Dendritic cell treated with granulocyte-macrophage colony-stimulating factor and Interleukin-4, amounts not matched to agents 40 ng/mL and 50 ng/mL, for 4 days (primary cell): Measurements from ENCODE around the gene LRRC7.

Experiments
- H3K27ac Mint-ChIP-seq: one replicate; pipeline ENCODE4 v1.8.0; 2022; ENCODE audit warnings: mild to moderate bottlenecking, mixed read lengths
- H3K27me3 Mint-ChIP-seq: one replicate; pipeline ENCODE4 v1.8.0; 2022; ENCODE audit warnings: mild to moderate bottlenecking, mixed read lengths
- H3K36me3 Mint-ChIP-seq: one replicate; pipeline ENCODE4 v1.8.0; 2022; ENCODE audit warnings: low read depth, mixed read lengths
- H3K4me1 Mint-ChIP-seq: one replicate; pipeline ENCODE4 v1.8.0; 2022; ENCODE audit warnings: low read depth, mixed read lengths
- H3K4me3 Mint-ChIP-seq: one replicate; pipeline ENCODE4 v1.8.0; 2022; ENCODE audit warnings: mild to moderate bottlenecking, moderate library complexity, mixed read lengths
- H3K9me3 Mint-ChIP-seq: one replicate; pipeline ENCODE4 v1.8.0; 2022; ENCODE audit warnings: mixed read lengths
- intact Hi-C: fragments of 100-400 bp; cut with micrococcal nuclease; formaldehyde crosslinking; loops from one replicate; pipeline ENCODE4 v1.15.0; 2022

Gene LRRC7

DNA sequence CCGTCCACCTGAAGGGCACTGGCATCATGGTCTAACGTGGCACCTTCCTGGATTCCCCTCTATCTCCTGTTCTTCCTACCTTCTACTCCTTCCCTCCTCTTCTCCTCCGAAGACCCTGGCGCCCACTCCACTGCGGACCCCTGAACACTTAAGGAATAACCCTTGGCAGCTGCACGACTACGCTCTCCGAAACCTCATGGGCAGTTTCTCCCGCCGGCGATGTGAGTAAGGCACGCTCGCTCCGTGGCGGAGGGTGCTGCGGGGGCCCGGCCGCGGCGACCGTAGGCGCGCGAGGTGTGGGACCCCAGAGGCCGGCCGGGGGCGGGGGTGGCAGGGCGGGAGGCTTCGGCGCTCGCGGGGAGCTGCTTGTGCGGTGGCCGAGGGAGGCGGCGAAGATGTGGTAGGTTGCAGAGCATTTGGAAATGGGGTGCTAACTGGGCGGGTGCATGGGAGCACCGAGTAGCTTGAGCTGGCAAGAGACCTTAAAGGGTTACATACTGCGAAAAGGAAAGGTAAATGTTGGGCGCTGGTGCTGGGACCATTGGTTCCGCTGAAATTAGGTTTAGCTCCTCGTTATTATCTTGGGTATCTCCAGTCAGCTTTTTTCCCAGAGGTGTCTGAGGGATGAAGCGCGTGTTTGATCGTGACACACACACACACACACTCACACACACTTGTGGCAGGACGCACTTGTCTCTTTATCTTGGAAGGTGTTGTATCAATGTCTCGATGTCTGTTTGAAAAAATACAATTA lies 876 bp downstream of the LRRC7 start:
- H3K4me1 Mint-ChIP-seq, result peaks cover 31% of the 10 kb centered on the region
- intact Hi-C loops, result no loop called here
- no peak overlapping the region for H3K27ac Mint-ChIP-seq
- H3K27me3 Mint-ChIP-seq, result peaks cover 51% of the 10 kb centered on the region
- H3K4me3 Mint-ChIP-seq, result peak overlapping the region; percentile 69
- no peaks in the 10 kb centered on the region for H3K36me3 Mint-ChIP-seq
- H3K9me3 Mint-ChIP-seq, result no peaks in the 10 kb centered on the region

DNA sequence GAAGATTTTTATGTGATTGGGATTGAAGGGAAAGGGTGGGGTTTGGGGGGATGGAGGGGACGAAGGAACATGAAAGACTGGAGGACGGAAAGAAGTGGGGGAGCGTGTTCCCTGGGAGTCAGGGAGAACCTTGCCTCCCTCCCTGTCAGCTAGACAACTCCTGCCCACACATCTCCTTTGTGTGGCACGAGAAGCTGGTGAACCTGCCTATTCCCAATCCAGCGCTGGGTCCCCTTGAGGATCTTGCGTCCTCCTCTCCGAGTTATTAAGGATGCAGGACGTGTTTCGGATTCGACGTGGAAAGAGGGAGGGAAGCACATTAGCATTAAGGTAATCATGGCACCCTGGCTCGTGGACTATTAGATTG lies 1.4 kb downstream of the LRRC7 start:
- intact Hi-C loops, result no loop called here
- H3K4me3 Mint-ChIP-seq, result peak overlapping the region; percentile 2
- H3K27me3 Mint-ChIP-seq, result peaks cover 54% of the 10 kb centered on the region

DNA sequence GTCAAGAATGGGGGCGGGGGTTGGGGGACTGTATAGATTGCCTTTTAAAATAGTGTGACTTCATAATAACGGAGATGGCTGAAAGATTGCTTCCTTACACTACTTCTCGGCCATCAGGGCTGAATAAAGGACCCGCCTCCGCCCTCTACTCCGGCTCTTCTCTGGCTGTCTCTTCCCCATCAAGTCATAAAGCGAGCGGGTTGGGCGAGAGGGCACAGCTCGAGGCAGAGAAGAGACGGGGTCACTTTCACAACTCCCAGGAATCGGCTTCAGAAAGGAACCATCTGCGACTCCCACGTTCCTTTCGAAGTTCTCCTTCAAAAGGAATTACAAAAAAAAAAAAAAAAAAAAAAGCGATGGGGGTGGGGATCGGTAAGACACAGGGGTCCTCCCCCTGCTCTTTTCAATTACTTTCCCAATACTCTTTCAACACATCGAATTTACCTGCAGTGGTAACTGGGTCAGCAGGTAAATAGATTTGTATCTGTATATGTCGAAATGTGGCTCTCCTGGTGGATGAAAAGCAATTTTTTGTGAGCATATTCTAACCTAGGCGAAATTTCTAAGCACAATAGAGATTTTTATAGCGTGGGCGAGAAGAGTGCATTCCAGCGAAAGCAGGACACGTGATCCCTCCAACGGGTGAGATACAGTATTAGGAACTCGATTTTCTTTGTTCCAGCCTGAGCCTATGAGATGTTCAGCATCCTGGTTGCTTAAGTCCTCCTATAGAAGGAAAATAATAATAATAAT lies 2.0 kb downstream of the LRRC7 start:
- Mint-ChIP-seq H3K4me3 (peak overlapping the region; percentile 4), H3K36me3 (no peaks in the 10 kb centered on the region), H3K27ac (no peak overlapping the region), H3K4me1 (peaks cover 31% of the 10 kb centered on the region), H3K9me3 (no peaks in the 10 kb centered on the region), H3K27me3 (peaks cover 52% of the 10 kb centered on the region)
- intact Hi-C loops, result no loop called here

More for the DNA sequence above, 1.4 kb downstream of the LRRC7 start:
- peaks cover 31% of the 10 kb centered on the region for H3K4me1 Mint-ChIP-seq
- H3K9me3 Mint-ChIP-seq, result no peaks in the 10 kb centered on the region
- H3K27ac Mint-ChIP-seq, result no peak overlapping the region
- no peaks in the 10 kb centered on the region for H3K36me3 Mint-ChIP-seq

DNA sequence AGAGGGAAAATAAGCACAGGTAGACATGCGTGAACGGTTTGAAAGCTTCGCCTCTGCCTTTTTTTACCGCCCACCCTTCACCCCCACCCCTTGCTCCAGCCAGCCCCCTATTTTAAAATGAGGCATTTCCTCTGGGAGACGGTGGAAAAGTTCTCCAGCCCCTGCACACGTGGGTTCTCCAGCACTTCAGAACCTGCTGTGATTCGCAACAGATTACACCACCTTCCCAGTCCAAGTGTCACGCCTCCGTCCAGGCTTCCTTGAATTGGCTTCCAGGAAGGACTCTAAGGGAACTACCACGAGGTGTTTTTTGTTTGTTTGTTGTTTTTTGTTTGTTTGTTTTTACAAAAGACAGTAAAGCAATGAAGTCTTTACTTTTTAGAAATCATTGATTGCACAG lies 2.6 kb downstream of the LRRC7 start:
- Mint-ChIP-seq H3K27ac (no peak overlapping the region), H3K4me3 (no peak overlapping the region), H3K27me3 (peaks cover 52% of the 10 kb centered on the region), H3K4me1 (peaks cover 31% of the 10 kb centered on the region), H3K36me3 (no peaks in the 10 kb centered on the region), H3K9me3 (no peaks in the 10 kb centered on the region)
- intact Hi-C loops, result no loop called here

DNA sequence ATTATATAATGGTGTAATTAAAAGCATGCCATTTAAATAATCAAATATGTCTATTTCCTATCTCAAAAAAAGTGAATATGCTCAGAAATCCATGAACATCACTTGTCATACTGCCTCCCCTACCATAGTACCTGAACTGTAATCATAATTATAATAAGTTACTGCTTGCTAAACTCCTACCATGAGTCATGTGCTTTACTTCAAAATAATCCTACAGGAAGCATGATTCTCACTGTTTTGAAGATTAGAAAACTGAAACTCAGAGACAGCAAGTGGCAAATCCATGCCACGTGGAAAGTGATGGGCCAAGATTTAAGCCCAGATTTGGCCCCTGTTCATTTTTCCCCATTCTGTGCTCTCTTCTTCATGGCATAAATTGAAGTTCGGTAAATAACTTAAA lies 5.2 kb downstream of the LRRC7 start:
- H3K27ac Mint-ChIP-seq, result no peak overlapping the region
- H3K36me3 Mint-ChIP-seq, result no peaks in the 10 kb centered on the region
- H3K4me1 Mint-ChIP-seq, result peaks cover 17% of the 10 kb centered on the region
- intact Hi-C loops, result no loop called here
- peaks cover 31% of the 10 kb centered on the region for H3K27me3 Mint-ChIP-seq
- no peaks in the 10 kb centered on the region for H3K9me3 Mint-ChIP-seq
- no peak overlapping the region for H3K4me3 Mint-ChIP-seq

DNA sequence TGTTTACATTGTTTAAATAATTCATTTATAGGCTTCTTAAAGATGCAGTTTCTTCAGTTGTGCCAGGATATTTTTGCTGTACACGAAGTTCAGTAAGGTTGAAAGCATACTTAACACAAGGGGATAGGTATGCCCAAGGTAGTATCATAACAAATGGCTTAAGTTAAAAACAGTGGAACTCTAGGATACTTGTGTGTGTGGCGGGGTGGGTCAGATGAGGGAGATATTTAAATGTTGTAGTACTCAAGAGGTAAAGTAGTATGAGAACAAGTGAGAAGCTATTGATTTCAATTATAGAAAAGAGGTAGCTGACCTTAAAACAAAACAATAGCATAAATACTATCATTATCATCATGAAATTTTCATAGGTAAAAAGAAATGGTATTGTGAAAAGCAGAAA lies 6.2 kb downstream of the LRRC7 start:
- Mint-ChIP-seq H3K4me3 (no peak overlapping the region), H3K27me3 (peaks cover 22% of the 10 kb centered on the region), H3K36me3 (no peaks in the 10 kb centered on the region), H3K4me1 (peaks cover 9% of the 10 kb centered on the region), H3K9me3 (no peaks in the 10 kb centered on the region), H3K27ac (no peak overlapping the region)
- intact Hi-C loops, result no loop called here

DNA sequence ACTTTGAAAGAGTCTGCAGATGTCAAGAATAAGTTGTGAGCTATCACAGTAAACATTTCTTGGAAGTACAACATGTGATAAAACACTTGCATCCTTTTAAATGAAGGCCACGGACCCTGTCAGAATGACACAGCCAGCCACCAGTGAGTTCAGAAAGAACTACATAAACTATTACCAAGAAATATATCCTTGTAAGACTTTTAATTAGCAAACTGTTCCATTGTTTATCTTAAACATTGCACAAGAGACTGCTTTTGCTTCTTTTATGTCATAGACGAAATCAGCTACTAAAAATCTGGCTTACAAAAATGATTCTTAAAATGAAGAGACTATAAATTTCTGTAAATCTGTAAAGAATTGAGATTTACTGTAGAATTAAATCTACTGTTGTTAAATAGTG lies 17.9 kb downstream of the LRRC7 start:
- H3K27me3 Mint-ChIP-seq, result no peaks in the 10 kb centered on the region
- H3K27ac Mint-ChIP-seq, result no peak overlapping the region
- no peaks in the 10 kb centered on the region for H3K9me3 Mint-ChIP-seq
- intact Hi-C loops, result no loop called here
- H3K4me1 Mint-ChIP-seq, result no peaks in the 10 kb centered on the region
- no peak overlapping the region for H3K4me3 Mint-ChIP-seq
- no peaks in the 10 kb centered on the region for H3K36me3 Mint-ChIP-seq

DNA sequence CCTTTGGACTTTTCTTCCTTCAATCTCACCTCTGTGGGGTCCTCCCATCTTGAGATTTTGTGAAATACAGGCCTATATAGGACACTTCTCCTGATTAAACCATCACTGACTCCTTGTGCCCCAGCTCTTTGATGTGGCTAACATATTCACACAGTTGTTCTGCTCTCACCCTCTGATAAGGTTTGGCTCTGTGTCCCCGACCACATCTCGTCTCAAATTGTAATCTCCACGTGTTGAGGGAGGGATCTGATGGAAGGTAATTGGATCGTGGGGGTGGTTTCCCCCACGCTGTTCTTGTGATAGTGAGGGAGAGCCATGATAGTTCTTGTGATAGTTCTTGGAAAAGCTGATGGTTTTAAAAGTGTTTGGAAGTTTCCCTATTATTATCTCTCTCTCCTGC lies 19.7 kb downstream of the LRRC7 start:
- intact Hi-C loops, result no loop called here
- no peaks in the 10 kb centered on the region for H3K9me3 Mint-ChIP-seq
- no peaks in the 10 kb centered on the region for H3K27me3 Mint-ChIP-seq
- no peak overlapping the region for H3K27ac Mint-ChIP-seq
- H3K36me3 Mint-ChIP-seq, result no peaks in the 10 kb centered on the region
- no peaks in the 10 kb centered on the region for H3K4me1 Mint-ChIP-seq
- H3K4me3 Mint-ChIP-seq, result no peak overlapping the region

DNA sequence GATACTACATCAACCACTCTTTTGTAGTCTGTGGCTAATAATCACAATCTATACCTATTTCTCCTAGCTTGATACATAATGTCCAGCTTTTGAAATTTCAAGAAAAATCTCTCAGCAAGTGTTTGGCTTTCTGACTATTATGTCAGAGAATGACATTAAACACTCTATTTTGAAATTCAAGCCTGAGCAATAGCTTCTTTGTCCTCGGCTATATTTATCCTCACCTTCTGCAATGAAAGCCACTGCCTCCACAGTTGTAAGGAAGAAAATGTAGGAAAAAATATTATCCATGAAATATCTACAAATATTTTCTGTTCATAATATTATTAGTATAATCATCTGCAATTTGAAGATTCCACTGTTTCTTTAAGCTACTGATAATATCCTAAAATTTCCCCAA lies 22.1 kb downstream of the LRRC7 start:
- Mint-ChIP-seq H3K36me3 (no peaks in the 10 kb centered on the region), H3K27me3 (no peaks in the 10 kb centered on the region), H3K4me3 (no peak overlapping the region), H3K27ac (no peak overlapping the region), H3K4me1 (no peaks in the 10 kb centered on the region), H3K9me3 (no peaks in the 10 kb centered on the region)
- intact Hi-C loops, result loop anchor here (2.0 kb wide), 1 partner anchor 49 kb away; no protein-coding TSS in a partner anchor

DNA sequence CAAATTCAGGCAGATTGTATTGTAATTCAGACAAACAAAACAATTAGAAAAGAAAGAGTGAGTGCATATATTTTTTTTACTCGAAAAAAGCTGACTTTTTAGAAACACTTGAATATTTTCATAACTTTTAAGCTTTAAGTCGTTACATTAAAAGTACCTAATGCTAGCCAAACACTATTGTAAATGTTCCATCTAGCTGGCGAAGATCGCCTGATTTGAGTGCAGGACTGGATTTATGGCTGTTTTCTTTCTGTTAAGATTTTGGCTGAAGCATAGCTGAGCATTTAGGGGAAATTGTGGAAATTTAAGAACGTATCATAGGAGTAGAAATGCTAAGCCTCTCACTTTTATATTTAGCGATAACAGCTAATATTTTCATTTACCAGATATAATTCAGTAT lies 24.6 kb downstream of the LRRC7 start:
- no peak overlapping the region for H3K27ac Mint-ChIP-seq
- no peaks in the 10 kb centered on the region for H3K4me1 Mint-ChIP-seq
- H3K4me3 Mint-ChIP-seq, result no peak overlapping the region
- intact Hi-C loops, result no loop called here
- H3K9me3 Mint-ChIP-seq, result no peaks in the 10 kb centered on the region
- no peaks in the 10 kb centered on the region for H3K36me3 Mint-ChIP-seq
- H3K27me3 Mint-ChIP-seq, result no peaks in the 10 kb centered on the region

DNA sequence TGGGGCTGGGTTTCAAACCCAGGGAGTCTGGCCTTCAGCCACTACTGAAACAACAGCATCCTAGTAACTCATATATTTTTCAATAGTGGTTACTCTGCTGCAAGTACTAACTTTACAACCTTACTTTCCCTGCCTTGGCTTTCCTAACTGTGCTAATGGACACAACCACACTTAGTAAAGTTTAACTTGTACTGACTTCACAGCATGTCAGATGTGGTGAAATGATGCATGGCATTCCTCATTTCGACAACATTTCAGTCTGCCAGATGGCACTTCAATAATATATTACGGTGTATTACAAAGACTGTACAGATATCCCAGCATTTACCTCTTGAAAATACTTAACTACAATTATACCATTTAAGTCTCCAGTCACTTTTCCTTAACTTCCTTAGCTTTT lies 27.8 kb downstream of the LRRC7 start:
- H3K27me3 Mint-ChIP-seq, result no peaks in the 10 kb centered on the region
- intact Hi-C loops, result no loop called here
- no peaks in the 10 kb centered on the region for H3K9me3 Mint-ChIP-seq
- no peaks in the 10 kb centered on the region for H3K4me1 Mint-ChIP-seq
- no peak overlapping the region for H3K27ac Mint-ChIP-seq
- no peak overlapping the region for H3K4me3 Mint-ChIP-seq
- no peaks in the 10 kb centered on the region for H3K36me3 Mint-ChIP-seq

DNA sequence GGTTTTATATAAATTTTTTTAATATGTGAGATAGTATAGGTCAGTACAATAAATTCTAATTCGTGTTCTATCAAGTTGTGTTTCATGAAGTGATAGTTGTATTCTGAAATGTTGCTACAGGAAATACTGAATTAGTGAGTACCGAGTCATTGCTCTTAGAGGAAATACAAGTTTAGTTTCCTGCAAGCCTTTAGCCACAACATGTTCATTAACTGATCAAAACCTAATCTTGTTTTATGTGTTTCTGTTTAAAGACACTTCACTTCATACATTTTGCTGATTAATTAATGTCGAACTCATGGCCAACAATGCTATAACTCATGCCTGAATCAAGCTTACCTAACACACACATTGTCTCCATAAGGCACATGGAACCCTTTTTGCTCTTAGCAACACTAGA lies 43.6 kb downstream of the LRRC7 start:
- Mint-ChIP-seq H3K27me3 (no peaks in the 10 kb centered on the region), H3K4me1 (no peaks in the 10 kb centered on the region), H3K27ac (no peak overlapping the region), H3K4me3 (no peak overlapping the region), H3K9me3 (peaks cover 9% of the 10 kb centered on the region), H3K36me3 (no peaks in the 10 kb centered on the region)
- intact Hi-C loops, result no loop called here

DNA sequence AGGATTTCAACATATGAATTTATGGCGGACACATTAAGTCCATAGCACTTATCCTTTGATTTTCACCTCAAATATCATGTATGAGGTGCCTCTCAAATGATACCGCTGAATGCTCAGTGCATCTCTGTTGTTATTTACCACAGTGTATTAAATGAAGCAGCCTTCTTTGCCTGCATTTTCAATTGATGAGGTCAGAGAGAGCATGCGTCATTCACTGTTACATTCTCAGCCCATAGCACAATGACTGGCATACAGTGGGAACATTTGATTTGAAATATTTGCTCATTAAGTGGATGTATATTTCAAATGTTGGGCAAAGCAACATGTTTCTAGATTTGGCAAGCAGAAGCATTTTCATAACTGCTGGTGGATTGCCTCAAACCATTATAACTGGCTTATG lies 45.7 kb downstream of the LRRC7 start:
- H3K36me3 Mint-ChIP-seq, result no peaks in the 10 kb centered on the region
- H3K27me3 Mint-ChIP-seq, result no peaks in the 10 kb centered on the region
- no peaks in the 10 kb centered on the region for H3K4me1 Mint-ChIP-seq
- intact Hi-C loops, result no loop called here
- H3K9me3 Mint-ChIP-seq, result peaks cover 9% of the 10 kb centered on the region
- no peak overlapping the region for H3K4me3 Mint-ChIP-seq
- no peak overlapping the region for H3K27ac Mint-ChIP-seq

DNA sequence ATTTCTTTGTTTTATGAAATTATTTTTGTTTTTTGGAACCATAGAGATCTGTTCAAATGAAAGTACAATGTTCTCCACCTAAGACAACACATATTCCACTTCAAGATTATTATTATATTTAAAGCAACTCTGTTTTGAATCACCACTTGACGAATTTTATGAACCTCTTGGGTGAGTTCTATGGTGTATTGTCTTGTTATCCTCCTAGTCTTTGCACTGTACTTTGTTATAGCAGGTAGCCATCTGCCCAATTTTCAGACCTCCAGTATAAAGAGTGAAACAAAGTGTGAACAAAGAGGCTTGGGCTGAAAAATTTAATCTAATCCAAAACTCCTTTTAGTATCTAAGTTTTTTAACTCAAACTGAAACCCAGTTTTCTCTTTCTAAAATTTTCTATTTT lies 71.0 kb downstream of the LRRC7 start:
- no peaks in the 10 kb centered on the region for H3K27me3 Mint-ChIP-seq
- no peak overlapping the region for H3K4me3 Mint-ChIP-seq
- no peak overlapping the region for H3K27ac Mint-ChIP-seq
- no peaks in the 10 kb centered on the region for H3K36me3 Mint-ChIP-seq
- no peaks in the 10 kb centered on the region for H3K4me1 Mint-ChIP-seq
- no peaks in the 10 kb centered on the region for H3K9me3 Mint-ChIP-seq
- intact Hi-C loops, result loop anchor here (2.0 kb wide), 1 partner anchor 48 kb away; no protein-coding TSS in a partner anchor
